CD4-positive, alpha-beta T cell treated with Interleukin-17A for 4 hours (primary cell): ENCODE data around the gene ZBTB46.

Experiments used
- DNase-seq: peaks from one replicate; pipeline ENCODE4 v3.0.0-alpha.2; 2020; ENCODE audit warnings: mixed read lengths

ZBTB46 gene

DNA sequence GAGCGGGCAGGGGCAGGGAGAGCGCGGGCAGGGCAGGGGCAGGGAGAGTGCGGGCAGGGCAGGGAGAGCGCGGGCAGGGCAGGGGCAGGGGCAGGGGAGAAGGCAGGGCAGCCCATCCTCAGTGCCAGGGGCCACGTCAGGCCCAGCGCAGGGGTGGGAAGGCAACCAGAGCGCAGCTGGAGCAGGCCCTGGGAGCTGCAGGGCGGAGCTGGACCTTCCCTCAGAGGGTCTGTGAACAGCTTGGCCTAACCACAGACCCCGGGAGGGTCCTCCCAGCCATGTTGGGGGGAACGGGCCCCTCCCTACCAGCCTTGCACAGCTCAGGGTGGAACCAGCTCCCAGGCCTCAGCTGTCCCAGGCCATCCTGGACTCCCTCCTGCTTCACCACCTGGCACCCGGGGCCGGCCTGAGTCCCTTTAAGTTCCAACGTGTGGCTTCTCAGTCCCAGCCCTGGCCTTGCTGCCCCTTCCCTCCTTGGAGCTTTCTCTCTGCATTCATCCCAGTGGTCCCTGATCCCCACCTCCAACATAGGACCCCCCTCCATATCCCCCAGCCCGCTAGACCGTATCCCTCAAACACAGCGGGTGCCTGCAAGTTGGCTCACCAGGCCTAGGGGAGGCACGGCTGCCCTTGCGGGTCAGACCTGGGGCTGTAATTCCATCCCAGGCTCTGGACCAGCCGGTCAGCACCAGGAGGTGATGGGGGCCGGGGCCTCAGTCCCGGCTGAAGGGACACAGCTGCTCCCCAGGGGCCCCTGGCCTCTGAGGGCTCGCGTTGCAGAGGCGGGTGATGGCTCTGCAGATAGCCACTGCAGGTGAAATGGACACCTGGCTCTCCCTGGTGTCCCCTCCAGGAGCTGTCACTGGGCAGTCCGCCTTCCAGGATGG, 5.6 kb upstream of the ZBTB46 start:
- no peak for DNase-seq

DNA sequence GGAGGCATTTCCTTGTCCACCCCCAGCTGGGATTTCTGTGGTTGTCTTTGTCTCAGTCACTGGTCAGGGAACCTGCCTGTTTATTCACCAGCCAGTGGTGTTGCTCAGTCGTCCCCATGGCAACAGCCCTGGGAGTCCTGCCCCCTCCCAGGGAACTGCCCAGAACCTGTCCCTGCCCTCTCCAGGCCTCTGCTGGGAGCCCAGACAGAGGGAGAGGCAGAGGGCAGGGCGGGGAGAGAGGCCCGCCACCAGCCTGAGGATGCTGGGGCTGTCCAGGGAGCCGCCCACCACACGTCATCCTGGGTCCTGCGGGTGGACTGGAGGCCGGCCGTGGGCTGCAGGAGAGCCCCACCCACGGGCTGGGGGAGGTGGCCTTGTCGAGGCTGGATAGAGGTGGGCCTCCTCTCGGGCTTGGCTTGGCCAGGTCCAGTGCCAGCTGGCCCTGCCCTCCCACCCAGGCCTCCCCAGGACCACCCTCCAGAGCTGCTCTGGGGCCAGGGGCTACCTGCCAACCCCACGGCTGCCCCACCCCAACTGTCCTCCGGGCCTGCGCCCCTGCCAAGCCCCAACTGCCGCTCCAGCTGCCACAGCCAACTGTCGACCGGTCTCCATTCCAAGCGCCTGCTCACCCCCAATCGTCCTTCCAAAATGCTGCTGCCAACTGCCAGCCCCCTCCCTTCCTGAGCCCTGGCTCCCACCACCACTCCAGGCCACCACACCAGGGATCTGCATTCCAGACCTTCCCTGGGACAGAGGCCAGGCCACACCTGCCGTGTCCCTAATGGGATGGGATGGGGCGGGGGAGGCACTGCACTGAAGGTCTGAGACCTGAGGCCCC, 4.2 kb upstream of the ZBTB46 start:
- no peak for DNase-seq

DNA sequence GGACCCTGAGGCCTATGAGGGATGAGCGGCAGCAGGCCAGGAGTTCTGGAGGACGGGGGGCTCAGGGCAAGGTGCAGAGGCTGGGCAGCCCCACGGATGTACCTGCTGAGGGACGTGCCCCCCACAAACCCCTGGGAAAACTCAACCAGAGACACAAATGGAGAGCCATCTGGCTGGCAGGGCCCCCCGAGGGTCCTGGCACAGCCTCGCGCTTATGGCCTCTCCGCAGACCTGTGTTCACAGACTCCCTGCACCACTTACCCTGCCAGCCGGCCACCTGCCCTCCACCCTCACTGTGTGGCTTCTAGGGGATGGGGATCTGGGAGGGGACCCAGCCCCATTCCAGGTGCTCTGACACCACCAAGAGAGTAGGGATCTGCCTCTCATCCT, 3.4 kb upstream of the ZBTB46 start:
- no peak for DNase-seq

DNA sequence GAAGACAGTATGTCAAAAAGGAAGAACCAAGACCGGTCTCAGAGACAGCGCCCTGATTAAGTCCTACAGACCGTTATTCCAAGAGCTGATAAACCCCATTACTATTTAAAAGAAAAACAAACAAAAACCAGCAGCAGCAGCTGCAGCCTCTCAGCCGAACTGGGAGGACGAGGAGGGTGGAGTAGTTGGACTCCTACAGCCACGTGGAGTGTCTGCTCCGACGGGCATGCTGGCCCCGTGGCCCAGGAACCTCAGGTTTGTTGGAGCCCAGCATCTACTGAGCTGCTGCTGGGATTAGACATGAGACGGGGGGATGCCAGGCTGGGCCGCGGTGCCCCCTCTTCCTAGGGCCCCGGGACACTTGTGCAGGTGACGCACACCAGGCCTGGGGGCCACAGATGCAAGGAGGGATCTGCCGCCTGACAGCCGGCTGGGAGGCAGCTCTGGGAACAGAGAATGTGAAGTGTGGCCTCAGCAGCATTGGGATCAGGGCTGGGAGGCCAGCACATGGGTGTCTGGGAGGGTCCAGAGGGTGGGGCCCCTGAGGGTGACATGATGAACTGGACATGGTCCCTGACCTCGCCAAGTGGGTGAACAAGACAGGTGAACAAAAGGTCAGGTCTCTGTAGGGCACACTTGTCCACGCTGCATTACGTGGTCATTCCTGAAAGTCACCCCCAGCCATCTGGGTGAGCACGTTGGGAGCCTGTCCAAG, 2.9 kb upstream of the ZBTB46 start:
- DNase-seq = no peak

DNA sequence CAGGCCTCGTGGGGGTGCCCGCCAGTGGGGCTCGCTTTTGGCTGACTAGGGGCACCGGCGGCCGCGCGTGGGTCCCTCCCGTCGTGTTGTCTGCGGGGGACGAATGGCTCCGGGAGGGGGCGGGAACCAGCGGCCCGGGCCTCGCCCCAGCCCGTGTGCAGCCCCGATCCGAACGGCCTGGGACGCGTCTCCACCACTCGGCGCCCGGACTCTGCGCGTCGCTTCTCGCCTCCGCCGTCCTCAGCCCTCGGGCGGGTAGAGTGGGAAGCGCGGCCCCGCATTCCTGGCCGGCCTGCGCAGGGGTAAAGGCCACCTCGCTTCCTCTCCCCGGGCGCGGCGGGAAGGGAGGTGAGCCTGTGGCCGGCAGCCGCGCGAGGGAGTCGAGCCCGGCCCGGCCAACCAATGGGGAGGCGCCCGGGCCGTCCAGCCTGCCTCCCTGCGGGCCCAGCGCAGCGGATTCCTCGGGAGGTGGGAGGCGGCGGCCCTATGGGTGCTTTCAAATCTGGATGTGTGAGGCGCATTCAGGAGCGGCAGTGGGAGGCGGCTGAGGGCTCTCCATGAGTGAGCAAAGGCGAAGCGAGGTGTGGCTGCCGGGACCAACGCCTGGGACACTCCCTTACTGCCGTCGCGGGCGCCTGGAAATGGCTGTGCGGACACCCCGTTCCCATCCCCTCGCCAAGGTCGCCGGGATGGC, 1.1 kb upstream of the ZBTB46 start:
- DNase-seq = no peak

DNA sequence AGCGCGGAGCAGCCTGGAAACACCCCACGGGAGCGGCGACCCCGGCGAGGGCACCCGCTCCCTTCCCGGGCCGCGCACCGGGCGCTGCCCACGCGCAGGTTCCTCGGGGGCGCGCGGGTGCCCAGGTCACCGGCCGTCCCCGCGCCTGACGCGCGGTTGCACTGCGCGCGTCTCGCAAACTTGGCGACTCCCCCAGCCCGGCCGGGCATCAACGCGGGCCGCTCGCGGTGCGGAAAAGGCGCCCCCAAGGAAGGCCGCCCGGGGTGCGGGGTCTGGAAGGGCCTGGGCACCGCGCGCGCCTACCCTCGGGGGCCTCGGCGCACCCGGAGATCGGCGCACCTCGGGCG, 555 bp upstream of the ZBTB46 start:
- DNase-seq = no peak

DNA sequence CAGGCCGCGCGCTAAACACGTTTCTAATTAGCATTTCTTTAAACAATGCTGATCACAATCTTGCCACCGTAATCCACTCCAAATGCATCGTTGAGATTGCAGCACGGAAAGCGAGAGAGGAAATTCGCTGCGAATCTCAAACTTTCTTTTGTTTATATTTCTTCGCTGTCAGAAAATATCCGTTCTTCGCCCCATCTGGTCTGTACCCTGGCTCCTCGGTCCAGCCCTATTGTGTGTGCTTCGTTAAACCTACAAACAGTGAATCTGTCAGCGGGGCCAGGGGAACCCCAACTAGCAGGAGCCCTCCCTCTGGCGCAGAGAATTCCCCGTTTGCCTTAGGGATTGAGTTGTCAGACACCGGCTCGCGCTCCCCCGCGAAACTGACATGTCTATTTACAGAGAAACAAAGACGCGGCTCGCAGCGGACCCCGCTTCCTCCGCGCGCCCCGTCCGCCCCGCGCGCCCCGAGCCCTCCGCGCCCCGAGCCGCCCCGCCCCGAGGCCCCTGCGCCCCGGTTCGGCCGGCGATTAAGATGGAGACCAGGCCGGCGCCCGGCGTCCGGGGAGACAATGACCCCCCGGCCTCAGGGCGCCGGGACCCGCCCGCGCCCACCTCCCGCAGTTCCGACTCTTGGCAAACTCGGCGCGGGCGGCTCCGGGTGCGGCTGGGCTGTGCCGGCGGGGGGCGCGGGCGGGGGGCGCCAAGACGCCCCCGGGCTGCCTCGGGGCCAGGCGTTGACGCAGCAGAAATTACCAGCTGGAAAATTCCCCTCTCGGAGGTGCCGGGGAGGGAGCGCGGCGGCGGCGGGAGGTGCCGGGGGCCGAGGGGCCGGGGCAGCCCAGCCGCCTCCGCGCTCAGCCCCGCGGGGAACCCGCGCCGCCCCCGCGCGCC, 874 bp downstream of the ZBTB46 start:
- no peak for DNase-seq

DNA sequence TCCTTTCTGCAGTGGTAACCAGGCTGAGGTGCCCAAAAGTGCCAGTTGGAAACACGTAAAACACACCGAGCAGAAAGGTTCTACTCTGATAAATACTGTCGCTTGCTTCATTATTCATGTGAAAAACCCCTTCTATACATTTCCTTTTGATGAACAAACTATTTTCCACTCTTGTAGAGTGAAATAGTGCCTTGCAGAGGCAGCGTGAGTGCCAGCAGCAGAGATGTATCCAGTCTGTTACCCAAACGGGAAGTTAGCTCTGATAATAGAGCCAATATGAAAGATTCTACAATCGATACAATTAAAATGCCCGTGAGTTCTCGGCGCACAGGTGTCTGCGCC, 1.5 kb downstream of the ZBTB46 start:
- no peak for DNase-seq

DNA sequence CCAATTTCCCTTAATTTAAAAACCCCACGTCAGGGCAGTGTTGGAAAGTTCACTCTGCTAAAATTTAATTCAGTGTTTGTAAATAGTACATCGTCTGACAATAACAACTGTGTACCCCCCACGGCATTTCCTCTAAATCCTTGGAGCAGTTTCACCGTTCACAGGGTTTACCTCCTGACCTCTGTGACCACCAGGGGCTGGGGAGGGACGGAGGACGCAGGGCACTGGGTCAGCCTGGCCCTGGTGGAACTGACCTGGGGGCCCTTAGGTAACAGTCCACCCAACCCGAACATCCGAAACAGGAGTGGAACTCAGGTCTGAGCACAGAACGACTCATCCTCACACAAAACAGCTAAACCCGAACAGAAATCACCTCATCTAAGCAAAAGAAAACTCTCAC, 2.1 kb downstream of the ZBTB46 start:
- DNase-seq = no peak

DNA sequence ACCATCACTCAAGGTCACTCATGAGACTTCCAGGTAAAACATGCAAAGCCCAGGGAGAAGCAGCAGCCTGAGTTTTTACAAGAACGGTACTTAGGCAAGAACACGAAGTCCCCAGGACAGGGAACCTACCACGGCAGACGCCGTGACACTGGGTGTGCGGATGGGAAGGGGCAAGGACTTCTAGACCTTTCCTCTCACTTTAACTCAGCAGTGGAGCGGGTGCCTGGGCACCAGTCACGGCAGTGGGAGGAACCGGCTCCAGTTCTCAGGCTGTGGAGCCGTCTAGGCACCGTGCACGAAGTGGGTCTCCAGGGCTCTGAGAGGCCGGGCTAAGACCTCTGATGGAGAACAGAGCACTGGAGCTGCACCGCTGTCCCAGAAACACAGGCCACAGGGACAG, 2.5 kb downstream of the ZBTB46 start:
- no peak for DNase-seq

DNA sequence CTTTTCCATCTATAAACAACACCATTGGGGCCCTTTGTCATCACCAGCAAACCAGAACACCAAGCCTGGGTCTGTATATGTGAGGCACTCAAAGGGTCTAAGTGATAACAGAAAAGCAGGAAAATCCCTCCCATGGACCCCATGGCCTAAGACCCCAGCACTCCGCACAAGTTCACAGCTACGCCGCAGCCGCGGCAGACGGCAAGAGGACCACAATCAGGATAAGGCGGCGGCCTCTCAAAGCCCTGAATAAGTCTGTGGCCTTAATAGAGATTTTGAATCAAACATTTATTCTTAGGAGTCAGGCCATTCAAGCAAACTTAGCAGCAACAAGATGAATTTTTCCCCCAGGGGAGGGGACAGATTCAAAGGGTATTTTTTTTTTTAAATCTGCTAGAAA, 2.9 kb downstream of the ZBTB46 start:
- no peak for DNase-seq

DNA sequence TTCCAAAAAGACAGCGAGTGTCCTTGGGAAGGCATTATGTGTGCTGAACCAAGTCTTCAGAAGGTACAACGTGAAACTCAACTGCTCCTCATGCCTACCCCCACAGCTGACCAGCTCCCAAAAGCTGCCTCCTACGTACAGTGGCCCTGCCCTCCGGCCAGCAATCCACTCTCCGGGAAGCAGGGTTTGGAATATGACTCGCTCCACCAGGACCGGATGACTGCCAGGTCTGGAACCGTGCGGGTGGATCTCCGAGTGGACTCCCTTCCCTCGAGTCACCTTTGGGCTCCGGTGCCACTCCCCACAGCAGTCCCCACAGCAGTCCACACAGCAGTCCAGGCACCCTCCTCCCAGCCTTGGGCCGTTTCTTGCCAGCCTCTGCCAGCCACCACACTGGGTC, 4.3 kb downstream of the ZBTB46 start:
- no peak for DNase-seq

DNA sequence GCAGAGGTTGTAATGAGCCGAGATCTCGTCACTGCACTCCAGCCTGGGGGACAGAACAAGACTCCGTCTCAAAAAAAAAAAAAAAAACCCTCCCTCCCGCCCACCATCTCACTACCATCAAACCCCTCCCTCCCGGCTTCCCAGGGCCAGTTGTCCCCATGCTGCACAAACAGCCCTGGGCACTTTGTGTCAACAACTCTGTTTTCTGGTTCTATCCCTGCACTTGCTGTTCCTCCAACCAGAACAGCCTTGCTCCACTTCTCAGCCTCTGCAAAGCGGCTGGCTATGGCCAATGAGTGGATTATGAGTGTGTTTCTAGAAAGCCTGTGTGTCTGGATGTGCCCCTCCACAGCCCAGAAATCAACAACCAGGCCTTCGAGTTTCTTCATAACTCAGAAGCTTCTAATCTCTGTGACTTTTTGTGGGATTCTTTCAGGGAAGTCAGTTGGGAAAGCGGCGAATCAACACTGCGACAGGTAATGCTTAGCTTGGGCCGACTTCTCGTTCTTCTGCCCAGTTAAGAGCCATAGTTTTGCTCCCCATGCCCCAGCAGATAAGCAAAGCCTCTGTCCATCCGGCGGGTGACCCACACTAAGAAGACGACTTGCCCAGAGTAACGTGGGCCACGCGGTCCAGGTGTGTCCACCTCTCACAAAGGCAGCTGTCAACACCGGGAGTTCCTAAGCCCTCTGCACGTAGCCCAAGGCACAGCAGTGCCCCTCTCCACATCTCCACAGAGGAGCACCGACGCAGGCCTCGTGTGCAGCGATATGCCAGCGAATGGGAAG, 5.5 kb downstream of the ZBTB46 start:
- no peak for DNase-seq

DNA sequence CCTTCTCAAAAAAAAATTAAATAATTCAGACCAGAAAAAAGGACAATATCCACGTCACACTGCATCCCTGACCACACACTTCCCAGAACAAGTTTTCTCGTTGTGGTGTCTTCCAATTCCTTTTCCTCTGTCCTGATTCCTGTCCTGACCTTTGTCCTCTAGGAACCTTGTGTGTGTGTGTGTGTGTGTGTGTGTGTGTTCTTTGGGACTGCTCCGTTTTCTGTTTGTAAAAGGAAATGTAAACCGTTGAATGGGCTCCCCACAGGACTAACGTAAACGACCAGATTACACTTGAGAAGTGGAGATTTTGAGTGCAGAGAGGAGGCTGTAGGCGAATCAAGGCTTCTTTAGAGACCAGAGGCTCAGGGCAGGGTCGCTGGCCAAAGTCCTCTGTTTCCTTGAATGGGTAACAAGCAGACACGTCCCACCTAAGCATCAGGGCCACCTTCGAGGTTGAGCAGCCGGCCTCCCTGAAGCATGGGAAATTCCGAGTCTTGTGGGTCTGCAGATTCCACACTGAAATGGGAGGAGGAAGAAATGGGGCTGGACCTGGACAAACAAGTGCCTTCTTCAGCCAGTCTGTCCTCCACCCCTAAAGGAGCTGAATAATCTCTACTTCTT, 7.3 kb downstream of the ZBTB46 start:
- DNase-seq = no peak

DNA sequence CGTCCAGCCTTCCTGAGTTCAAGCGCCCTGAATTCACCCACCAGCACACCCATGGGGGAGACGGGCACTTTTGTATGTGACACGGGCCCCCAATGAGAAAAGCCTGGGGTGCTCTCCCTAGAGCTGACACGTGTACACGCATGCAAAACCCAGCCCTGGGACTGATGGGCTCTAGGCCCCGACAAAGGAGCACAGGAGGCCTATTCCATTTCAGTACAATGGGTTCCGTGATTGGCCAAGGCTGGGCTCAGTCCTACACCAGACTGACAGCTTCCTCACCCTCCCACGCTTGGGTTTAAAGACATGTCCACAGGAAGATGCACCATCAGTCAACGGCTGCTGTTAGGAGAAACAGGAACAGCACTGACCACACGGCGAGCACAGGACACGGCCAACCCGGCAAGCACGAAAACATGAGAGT, 8.8 kb downstream of the ZBTB46 start:
- DNase-seq = no peak

DNA sequence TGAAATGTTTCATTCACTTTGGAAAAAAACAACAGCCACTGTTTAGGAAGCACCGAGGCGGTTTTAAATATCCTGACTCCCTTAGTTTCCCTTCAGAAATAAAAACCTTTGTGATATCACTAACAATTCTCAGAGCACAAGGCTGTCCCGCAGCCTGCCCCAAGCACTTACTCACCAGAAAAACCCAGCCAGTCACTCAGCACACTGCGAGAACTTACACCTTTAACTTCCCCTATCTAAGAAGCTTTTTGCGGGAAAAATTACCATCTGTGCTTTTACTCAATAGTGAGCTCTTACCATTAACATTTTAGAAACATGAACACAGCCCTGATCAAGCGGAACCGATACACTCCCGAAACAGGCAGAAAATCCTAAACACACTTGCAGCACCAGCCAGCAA, 9.3 kb downstream of the ZBTB46 start:
- no peak for DNase-seq

DNA sequence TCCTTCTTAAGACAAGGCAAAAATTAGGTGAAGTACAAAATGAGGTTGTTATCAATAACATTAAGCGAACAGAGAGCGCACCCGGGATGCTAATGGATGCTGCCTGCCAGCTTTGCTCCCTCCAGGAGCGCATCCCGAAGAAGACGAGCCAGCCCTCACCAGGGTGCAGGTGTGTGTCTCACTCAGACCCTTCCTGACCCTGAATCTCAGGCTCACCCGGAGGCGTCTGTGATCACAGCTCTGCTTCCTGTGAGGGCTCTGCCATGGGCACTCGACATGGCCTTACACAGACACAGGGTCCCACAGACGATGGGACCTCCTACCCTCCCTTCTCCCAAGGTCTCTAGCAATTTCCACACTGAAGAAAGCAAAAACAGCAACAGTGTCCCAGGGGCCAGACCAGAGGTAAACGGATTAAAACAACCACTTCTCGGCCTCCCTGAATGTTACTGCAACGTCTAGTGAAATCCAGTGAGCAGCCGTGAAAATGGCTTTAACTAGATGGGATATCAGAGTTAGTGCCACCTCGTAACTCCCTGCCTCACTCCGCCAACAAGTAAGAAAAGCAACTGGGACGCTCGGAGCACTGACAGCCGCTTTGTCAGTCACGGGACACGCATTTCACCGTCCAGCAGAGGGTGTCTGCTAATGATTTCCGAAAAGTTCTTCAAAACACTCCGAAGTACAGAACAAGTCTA, 11.7 kb downstream of the ZBTB46 start:
- DNase-seq = peak; percentile 21

DNA sequence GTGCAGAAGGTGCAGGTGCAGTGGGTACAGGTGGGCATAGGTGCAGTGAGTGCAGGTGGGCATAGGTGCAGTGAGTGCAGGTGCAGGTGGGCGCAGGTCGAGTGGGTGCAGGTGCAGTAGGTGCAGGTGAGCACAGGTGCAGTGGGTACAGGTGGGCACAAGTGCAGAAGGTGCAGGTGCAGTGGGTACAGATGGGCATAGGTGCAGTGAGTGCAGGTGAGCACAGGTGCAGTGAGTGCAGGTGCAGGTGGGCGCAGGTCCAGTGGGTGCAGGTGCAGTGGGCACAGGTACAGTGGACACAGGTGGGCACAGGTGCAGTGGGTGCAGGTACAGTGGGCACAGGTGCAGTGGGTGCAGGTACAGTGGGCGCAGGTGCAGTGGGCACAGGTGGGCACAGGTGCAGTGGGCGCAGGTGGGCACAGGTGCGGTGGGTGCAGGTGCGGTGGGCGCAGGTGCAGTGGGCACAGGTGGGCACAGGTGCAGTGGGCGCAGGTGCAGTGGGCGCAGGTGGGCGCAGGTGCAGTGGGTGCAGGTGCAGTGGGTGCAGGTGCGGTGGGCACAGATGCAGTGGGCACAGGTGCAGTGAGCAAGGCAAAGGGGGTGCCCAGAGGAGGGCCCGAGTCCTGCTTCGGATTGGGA, 15.3 kb downstream of the ZBTB46 start:
- no peak for DNase-seq

DNA sequence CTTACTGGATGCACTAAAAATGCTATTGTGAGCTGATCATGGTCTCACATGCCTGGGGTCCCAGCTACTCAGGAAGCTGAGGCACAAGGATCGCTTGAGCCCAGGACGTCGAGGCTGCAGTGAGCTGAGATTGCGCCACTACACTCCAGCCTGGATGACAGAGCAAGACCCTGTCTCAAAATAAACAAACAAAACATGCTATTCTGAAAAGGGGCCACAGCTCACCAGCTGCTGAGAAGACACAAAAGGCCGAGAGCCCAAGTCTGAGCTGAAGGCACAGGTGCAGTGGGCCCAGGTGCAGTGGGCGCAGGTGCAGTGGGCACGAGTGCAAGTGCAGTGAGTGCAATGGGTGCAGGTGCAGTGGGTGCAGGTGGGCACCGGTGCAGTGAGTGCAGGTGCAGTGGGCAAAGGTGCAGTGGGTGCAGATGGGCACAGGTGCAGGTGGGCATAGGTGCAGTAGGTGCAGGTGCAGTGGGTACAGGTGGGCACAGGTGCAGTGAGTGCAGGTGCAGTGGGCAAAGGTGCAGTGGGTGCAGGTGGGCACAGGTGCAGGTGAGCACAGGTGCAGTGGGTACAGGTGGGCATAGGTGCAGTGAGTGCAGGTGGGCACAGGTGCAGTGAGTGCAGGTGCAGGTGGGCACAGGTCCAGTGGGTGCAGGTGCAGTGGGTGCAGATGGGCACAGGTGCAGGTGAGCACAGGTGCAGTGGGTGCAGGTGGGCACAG, 16.0 kb downstream of the ZBTB46 start:
- DNase-seq = no peak
